22Rv1 (cell line): Measurements from ENCODE around the gene CDH12.
"Not testable (repeated sequence)": the region's sequence is repeated elsewhere in the genome, so short reads cannot be mapped to it uniquely, and the experiment has no call there.

ENCODE experiments used
- H3K27ac ChIP-seq: fragments of 450-650 bp; 2 replicates; pipeline ENCODE4 v1.5.1; 2017
- CTCF ChIP-seq: fragments of 450-650 bp; IDR thresholded peaks from 2 replicates; pipeline ENCODE4 v1.5.1; 2017; ENCODE audit warnings: mild to moderate bottlenecking
- ZFX ChIP-seq: fragments of 450-650 bp; IDR thresholded peaks from 2 replicates; pipeline ENCODE4 v1.6.1; 2017; ENCODE audit warnings: antibody characterized with exemption, borderline replicate concordance

Gene CDH12

DNA sequence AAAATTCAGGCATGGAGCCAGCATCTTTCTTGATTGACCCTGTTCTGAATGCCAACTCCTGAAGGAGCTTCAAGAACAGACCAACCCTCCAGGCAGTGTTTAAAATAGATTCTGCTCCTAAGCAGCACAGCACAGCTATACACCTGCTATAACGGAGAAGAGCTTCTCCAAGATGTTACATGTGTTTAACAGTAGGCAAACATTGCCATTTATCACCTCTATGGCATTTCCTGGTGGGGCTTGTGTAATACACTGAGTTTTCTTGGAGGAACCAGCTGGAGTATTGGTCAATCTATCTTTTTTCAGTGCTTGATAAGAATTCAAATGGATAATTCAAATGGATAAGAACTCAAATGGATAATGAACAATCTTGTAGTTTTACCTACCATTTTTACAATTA is 615.1 kb downstream of the CDH12 start:
- TF ChIP-seq CTCF (no peak), ZFX (no peak)
- no peak overlapping the region for H3K27ac ChIP-seq

DNA sequence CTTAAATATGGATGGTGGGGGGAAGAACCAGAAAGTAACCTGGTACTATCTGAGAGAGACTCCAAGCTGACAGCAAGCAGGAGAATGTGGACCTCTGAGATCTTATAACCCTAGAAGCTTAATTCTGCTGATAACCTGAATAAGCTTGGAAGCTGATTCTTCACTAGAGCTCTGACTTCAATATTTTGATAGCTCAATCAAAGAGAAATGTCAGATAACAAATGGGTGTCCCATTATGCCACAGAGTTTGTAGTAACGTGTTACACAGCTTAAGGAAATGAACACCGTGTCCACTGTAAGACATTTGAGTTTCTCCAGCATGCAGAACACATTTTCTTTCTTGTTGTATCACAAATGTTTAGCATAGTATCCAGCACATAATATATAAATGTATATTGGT is 626.7 kb downstream of the CDH12 start:
- TF ChIP-seq CTCF (no peak), ZFX (no peak)
- no peak overlapping the region for H3K27ac ChIP-seq

DNA sequence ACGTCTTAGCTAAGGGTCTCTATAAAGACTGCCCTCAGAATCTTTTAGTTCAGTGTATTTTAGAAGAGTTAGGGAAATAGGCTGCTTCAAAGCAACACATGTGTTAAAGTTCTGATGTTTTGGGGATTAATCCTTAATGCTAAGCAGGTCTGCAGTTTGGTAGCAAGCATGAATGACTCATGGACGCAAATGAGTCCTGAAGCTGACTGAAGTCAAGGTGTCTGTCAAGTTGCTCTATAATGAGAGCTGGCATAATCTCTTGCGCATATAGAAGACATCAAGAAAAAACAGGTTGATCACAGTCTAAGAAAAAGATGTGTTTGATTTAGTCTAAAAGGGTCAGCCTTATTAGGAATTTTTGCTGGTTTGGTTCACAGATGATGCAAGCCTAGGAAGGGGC is 630.1 kb downstream of the CDH12 start:
- TF ChIP-seq CTCF (no peak), ZFX (no peak)
- H3K27ac ChIP-seq, result no peak overlapping the region

- H3K27ac ChIP-seq, result not testable (repeated sequence)
- TF ChIP-seq CTCF, result peak; percentile 20; the same call in 1 of the 2 replicates
Observed at GRCh38 chr5:22213703-22214495, 639.2 kb downstream of the CDH12 start.

DNA sequence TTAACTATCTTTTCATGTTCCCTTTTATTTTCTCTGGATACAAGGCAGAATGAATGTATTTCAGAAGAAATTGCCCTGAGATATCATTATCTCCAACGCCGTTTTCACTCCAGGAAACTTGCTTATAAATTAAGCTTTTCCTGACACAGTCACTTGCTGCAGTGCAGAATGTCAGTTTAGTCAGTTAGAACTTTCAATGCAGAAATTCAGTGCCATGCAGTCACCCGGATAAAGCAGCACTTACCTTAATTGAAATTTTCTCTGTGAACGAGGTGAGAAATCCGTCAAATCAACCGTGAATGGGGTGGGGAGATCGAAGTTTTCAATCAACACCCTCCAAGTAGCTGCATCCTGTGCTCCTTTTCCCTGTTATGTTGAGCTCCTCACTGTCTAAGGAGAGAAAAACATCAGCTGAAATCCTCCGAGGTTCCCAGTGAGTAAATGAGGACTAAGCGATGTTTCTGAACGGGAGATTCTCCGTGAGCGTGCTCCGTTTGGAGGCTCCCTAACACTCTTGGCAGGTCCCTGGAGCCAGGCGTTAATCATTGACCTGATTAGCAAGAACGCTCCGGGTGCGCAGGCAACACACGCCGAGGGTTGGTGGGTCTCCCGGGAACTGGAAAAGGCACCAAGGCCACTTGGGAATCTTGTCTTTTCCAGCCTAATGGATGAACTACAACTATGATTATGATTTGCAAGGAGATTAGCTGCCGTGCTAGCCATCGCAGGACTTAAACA is 640.7 kb downstream of the CDH12 start:
- H3K27ac ChIP-seq, result not testable (repeated sequence)

DNA sequence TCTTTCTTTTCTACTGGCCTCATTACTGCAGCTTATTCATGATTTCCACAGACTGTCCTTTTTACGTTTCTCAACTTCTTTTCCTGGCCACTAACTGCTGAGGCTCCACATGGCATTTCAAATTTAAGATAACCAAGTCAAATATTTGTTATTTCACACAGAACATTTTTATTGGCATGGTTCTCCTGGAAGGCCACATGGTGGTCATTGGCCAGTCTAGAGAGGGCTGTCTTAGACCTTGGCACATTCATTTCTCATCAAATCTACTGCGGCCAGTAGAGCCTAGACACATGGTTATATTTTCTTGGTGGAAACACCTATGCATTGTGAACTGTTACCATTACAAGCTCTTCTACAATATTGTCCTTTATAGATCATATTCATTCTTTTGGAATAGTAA is 644.7 kb downstream of the CDH12 start:
- H3K27ac ChIP-seq, result not testable (repeated sequence)

DNA sequence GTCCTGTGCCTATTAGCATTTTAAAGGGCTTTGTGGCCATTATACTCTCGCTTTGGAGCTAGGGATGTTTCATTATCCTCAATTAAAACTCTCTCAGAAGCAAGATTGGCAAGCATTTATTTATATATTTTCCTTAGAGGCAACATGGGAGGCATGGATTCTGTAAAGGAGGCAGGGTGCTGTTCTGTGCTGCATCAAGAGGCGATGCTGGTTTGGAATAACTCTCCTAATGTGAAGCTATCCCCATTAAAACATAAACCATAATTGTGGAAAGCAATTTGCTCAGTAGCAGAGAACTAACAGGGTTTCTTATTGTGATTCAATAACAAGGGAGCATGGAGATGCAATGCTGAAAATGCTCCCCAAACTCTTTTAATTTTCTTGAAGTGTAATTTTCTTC is 664.5 kb downstream of the CDH12 start:
- not testable (repeated sequence) for H3K27ac ChIP-seq

- not testable (repeated sequence) for H3K27ac ChIP-seq
Observed at GRCh38 chr5:22187632-22188228, 665.4 kb downstream of the CDH12 start.

- H3K27ac ChIP-seq, result not testable (repeated sequence)
Observed at GRCh38 chr5:22169226-22169625, 683.9 kb downstream of the CDH12 start.

DNA sequence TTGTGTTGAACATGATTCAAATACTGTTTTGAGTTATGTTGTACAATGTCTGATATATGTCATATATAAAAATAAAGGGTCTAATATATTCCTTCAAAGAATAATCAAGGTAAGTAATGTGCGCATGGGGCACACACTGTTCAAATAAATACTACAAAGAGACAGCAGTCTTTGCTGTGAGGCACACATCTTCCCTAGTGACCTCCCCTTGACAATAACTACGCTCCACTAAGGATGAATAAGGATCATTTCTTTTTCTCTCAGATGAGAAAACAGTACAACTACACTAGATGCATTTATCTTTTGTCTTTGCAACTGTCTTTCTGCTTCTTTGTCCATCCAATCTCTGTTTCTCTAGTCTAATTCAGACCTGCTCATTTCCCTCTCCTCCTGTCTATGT is 684.4 kb downstream of the CDH12 start:
- not testable (repeated sequence) for H3K27ac ChIP-seq

DNA sequence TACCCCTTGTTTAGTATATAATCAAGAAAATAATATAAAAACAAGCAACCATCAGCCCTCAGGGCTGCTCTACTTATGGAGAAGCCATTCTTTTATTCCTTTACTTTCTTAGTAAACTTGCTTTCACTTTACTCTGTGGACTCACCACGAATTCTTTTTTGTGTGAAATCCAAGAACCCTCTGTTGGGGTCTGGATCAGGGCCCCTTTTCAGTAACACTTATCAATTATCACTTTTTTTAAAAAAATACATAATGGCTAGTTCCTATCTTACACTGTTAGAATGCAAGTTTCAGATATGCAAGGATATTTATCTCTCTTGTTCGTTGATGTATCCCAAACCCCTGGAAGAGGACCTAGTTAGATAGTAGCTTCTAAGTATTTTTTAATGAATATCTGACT is 687.2 kb downstream of the CDH12 start:
- not testable (repeated sequence) for H3K27ac ChIP-seq

DNA sequence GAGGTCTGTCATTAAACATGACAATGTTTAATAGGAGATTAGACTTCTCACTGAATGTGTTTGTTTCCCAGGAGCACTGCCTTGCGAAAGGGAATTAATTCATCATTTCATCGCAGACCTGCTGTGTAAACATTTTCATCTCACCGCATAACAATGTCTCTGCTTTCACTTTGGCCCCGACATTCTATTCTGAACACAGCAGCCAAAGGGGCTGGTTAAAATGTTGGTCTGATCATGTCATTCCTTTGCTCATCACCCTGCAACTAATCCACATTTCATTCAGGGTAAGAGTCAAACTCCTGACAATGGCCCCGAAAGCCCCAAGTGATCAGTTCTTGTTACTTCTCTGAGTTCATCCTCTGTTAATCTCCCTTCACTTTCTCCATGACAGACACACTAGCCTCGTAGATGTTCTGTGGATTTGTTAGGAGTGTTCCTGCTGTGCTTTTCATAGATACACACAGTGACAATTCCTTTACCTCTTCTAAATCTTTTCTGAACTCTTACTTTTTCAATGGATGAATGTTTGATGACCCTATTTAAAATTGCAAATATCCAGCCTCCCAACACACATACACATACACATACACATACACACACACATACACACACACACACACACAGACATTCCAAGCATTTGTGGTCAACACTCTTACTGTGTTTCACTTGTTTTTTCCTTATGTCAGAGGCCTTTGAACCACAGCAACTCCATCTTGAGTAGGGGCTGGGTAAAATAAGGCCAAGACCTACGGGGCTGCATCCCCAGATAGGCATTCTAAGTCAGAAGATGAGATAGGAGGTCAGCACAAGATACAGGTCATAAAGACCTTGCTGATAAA is 688.0 kb downstream of the CDH12 start:
- not testable (repeated sequence) for H3K27ac ChIP-seq

GRCh38 chr5:22156953-22157352 is 696.2 kb downstream of the CDH12 start:
- H3K27ac ChIP-seq, result not testable (repeated sequence)

- not testable (repeated sequence) for H3K27ac ChIP-seq
Observed at GRCh38 chr5:22154779-22155178, 698.4 kb downstream of the CDH12 start.

GRCh38 chr5:22151801-22152200 is 701.3 kb downstream of the CDH12 start:
- not testable (repeated sequence) for H3K27ac ChIP-seq
